Cerebellar cortex (tissue), 1 donor: ENCODE results near the gene FUT7.
"Not testable (repeated sequence)": the region's sequence is repeated elsewhere in the genome, so short reads cannot be mapped to it uniquely, and the experiment has no call there.

ENCODE experiments used
- DNase-seq: peaks from one replicate; pipeline ENCODE4 v3.0.0-alpha.2; 2015; ENCODE audit warnings: low spot score

The FUT7 gene

DNA sequence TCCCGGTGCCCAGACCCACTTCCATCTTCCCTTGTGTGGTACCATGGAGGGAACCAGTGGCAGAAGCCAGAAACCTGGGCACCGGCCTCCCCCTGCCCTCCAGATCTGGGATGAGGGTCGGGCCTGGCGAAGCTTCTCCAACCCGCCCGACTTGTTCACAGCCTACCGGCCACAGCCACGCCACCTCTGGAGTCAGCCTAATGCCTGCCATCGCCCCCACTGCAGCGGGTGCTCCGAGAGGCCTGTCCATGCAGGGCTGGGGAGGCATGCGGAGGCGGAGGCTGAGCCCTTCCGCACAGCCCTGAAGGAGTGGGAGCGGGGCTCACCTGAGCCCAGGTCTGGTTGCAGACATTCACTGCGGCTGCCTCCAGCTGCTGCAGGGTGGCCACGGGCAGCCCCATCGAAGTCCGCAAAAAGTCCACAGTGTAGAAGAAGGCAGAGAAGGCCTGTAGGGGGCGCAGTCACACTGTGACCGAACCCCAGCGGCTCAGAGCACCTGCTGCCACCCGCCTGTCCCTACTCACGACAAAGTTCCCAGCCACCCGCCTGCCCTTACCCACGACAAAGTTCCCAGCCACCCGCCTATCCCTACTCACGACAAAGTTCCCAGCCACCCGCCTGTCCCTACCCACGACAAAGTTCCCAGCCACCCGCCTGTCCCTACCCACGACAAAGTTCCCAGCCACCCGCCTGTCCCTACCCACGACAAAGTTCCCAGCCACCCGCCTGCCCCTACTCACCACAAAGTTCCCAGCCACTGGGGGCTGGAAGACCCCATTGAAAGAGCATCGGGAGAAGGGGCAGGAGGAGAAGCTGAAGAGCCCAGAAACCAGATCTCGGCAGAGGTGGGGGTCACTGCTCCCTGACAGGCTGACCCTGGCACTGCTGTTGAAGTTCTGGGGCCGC is 17.9 kb upstream of the FUT7 start:
- peak; percentile 69 for DNase-seq

DNA sequence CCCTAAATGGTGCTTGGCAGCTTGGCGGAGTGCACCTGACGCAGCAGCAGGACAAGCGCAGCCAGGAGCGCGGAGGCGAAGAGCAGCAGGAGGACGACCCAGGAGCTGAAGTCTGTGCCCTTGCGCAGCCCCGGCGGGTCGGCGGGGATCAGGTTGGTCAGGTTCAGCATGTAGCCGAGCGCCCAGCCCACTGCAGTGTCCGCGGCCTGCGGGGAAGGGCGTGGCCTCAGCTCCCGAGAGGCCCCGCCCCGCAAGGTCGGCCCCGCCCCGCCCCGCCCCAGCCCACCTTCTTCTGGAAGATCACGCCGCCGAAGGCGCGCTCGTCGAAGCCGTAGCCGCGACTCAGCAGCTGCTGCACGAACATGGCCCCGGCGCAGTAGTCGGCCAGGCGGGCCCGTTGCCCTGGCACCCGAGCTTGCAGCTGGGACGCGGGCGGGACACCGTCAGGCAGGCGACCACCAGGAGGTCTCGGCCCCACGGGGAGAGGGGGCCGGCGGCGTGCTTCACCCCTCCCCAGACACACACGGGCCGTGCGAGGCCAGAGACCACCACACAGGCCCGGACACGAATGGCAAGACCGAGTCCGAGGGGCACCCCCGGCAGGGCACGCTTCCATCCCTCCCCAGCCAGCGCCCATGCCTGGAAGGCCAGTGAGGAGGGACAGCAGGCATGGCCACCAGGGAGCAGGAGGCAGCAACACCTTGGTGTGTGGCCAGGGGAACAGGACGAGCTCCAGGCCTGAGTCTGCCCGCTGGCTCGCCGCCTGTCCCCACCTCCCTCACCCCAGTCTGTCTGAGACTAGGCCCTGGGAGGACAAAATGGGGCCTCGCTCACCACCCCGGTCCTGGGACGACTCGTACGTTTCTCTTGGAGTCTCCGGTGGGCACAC is 17.0 kb upstream of the FUT7 start:
- DNase-seq, result peak; percentile 77

DNA sequence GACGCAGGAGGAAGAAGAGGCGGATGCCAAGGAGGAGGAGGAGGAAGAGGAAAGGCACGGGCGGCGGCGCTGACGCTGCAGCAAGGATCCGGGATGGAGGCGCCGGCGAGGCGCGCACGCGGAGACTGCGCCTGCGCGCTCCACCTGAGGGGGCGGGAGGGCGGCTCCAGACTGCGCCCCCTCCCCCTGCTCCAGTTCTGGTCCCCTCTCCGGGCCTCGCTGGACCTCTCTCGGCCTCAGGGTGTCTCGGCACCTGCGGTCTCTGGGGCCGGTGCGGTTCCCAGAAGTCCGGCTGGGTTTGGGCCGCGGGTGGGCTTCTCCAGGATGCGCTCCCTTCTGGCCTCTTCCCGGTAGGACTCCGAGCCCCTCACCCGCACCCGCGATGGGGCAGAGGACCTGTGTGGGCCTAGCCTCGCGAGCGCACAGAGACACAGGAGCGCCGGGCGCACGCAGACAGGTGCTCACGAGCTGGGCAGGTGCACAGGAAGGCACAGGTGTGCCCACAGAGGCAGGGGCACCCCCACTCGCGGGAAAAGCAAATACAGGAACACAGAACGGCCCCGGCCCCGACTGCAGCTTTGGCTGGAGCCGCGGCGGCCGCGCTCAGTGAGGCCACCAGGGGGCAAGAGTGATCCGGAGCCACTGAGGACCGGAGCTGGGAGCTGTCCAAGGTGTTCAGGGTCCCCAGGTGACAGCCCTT is 14.3 kb upstream of the FUT7 start, which contains the start of gene NPDC1:
NPDC1 (minus strand) TSS at position 90 of the 700 bp plus-strand sequence. CDS start 188 bp downstream, outside the sequence.
- DNase-seq, result peak; percentile 79

DNA sequence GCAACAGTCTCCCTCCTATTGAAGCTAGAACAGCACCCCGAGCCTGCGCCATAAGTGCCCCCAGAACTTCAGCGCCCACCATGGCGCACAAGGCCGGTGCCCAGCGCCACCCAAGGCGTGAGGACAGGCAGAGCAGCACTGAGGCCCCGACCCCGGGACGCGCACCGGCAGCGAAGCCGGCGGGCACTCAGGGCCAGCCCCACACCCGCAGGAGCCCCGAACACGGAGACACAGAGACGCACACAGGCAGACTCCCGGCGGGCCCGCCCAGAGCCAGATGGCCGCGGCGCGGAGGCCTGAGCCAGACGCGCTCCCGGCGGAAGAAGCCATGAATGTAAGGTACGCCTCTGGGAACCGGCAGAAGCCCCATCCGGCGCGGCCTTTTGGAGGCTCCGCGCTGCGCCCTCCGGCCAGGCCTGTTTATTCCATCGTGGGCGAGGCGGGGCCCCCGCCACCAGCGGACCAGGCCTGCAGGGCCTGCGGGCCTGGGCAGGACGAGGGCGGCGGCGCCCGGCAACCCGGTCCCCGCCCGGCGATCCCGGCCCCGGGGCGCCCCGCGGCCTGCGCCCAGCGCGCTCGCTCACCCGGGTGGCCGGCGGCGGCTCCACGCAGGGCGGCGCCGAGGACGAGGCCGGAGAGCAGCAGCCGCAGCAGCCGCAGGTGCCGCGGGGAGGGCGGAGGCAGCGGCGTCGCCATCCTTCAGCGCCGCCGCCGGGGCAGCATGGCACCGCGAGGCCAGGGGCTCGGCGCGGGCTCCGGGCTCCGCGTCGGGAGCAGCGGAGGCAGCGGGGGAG is 13.6 kb upstream of the FUT7 start:
- DNase-seq, result peak; percentile 62

DNA sequence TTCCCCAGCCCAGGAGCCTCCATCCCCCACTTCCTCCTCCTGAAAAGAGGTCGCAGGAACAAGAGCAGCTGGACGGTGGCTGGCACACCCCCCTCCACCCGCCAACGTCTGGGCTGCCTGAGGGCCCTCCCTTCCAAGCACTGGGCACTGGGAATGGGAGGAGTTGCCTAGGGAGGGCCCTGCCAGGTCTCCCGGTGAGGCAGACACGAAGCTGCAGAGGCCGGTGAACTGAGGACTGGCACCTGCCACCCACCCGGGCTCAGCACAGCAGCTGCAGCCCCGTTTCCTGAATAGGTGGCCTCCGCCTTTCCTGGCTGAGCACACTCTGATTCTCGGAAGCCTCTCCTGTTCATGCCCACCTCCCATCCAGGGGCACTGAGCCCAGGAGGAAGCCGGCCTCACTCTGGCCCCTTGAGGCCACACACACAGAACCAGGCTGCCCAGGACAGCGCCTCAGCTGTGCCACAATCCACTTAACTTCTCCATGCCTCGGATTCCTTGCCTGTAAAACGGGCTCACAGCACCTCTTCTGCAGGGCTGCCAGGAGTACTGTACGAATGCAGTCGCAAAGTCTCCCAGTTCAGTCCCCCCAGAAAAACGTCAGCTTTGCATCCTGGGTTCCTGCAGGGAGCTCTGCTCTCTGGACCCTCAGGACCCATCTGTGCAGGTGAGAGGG is 12.8 kb upstream of the FUT7 start:
- no peak for DNase-seq

DNA sequence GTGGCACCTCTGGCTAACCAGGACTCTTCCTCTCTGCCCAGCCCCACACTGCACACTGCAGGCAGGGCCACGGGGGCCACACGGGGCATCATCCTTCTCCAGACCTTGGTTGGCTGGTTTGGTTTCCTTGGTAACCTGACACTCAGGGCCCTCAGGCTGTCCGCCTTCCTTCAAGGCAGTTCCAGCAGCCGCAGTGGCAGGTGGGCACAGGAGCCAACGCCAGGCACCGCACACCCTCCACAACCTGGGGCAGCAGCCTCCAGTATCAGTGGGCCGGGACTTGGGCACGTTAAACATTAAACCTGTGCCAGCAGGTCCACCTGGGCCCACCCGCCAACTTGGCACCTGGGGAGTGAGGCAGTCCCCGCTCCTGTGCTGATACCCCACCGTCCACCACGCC is 12.1 kb upstream of the FUT7 start:
- DNase-seq, result no peak

DNA sequence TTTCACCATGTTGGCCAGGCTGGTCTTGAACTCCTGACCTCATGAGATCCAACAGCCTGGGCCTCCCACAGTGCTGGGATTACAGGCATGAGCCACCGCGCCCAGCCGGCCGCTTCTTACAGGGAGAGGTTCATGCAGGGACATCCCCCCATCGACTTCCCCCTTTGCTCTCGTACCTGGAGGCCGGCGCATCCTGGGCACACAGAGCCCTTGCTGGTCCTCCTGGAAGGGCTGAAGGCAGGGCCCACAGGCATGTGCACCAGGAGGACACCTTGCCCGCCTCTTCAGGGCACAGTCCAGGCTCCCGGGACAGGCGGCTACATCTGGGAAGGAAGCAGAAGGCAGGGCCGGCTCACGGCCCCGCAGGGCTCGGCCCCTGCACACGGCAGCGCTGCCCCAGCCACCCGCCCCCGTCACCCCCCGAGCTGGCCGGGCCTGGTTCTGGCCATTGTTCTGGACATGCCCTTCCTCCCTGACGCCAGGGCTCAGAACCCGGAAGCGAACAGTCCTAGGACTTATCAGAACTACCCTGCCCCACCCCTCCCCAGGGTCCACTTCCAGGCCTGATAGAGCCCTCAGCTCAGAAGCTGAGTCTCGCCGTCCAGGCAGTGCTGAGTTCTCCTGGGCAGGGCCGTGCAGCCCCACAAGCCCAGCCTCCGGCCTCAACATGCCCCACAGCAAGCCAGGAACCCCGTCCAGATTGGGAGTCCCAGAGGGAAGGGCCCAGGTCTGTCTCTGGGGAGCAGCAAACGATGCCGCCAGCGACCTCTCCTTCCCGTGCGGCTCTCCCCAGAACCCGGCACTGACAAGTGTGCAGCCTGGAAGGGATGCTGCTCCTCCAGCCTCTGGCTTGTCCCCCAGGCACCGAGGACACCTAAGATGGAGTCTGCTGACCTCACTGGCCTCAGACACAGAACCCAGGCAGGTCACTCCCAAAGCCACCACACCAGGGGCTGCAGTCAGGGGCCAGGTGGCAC is 11.2 kb upstream of the FUT7 start:
- no peak for DNase-seq

DNA sequence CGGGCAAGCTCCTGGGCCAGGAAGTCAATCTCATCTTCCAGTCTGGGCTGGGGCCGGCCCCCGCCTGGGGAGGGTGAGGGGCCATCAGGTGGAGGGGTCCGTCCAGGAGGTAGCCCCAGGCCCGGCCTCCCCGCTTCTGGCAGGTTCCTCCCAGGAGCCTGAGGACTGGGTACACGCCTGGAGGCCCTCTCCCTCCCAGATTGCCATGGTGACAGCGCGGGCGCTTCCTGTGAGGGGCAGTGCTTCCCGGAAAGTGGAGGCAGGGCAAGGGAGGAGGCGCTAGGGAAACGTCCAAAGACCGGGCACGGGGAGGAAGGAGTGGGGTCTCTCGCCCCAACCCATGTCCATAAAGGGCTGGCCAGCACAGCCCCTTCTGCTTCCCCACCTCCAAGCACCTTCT is 9.2 kb upstream of the FUT7 start:
- DNase-seq, result no peak

DNA sequence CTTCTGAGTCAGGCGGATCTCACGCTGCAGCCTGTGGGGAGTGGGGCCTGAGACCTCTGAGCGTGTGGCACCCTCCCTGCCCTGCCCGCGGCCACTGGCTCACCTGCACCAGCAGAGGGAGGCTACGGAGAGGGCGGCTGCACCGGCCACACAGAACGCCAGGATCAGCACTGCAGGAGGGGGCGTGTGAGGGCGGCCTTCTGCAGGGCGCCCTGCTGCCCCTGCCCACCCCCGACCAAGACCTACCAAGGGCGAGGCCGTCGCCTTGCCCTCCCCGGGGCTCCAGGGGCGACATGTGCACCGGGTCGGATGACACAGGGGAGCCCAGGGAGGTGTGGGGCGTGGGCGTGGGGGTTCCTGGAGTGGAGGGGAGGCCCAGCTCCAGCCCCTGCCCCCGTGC is 8.7 kb upstream of the FUT7 start:
- no peak for DNase-seq

DNA sequence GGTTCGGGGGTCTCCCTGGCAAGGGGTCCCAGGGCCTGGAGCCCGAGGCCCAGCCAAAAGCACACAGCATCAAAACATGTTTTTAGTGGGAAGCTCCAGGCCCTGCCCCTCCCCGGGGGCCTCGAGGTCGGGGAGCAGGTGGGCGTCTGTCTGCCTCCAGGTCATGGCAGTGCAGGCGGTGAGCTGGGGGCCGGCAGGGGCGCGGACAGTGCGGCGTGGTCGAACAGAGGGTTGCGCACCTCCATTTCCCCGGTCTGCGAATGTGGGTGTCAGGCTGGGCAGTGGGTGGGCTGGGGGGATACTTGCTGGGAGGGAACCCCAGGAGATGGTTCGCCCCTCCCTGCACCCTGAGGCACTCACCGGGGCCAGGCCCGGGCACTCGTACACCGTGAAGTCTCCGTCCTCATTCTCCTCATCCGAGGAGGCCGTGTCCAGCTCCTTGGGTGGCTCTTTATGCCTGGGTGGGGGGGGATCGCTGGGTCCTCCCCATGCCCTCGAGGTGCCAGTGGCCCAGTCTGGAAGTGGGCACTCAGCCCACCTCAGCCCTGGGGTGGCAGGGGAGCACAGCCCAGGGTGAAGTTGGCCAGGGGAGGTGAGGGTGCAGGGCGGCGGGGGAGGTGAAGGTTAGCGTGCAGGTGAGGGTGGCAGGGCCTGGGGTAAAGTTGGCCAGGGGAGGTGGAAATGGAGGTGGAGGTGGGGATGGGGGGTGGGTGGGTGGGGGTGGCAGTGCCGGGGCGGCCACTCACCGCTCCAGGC is 7.9 kb upstream of the FUT7 start:
- no peak for DNase-seq

DNA sequence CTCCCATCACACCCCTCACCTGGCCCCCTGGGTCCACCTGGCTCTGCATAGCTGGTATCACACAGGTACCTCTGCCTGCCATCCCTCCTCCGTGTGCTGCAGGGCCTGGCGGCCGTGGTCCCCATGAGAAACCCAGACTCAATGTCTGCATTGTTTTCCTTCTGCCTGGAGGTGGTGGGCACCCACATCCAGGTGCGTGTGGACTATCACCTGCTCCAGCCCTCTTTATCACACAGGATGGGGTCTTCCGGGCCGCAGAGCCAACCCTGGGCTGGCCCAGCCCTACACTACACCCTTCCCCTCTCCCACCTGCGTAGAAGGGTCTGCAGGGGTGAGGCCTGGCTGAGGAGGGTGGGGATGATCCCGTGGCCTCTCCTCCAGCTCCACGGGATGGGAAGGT is 7.0 kb upstream of the FUT7 start:
- no peak for DNase-seq

DNA sequence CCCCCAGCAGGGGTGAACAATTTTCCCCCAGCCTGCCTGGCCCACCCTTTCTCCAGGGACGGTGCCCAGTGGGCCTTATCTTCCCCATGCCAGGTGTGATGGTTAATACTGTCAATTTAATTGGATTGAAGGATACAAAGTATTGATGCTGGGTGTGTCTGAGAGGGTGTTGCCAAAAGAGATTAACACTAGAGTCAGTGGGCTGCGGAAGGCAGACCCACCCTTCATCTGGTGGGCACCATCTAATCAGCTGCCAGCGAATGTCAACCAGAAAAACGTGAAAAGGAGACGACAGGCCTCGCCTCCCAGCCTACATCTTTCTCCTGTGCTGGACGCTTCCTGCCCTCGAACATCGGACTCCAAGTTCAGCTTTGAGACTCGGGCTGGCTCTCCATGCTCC is 5.6 kb upstream of the FUT7 start:
- no peak for DNase-seq

DNA sequence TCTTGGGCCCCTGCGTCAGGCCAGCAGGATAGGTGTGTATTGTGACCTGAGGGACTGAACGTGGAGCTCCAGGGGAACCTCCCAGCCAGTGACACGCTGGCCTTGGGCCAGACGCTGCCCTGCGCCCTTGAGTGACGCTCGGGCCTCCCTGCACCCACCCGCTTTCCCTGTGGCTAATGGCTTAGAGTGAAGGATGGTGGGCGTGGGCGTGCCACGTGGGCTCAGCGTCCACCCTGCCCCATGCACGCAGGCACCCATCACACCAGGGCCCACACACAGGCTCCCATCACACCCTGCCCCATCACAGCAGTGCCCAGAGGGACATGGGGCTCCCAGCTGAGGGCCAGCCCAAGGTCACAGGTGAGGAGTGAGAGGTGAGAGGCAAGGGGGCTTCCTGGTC is 5.1 kb upstream of the FUT7 start:
- DNase-seq, result no peak

DNA sequence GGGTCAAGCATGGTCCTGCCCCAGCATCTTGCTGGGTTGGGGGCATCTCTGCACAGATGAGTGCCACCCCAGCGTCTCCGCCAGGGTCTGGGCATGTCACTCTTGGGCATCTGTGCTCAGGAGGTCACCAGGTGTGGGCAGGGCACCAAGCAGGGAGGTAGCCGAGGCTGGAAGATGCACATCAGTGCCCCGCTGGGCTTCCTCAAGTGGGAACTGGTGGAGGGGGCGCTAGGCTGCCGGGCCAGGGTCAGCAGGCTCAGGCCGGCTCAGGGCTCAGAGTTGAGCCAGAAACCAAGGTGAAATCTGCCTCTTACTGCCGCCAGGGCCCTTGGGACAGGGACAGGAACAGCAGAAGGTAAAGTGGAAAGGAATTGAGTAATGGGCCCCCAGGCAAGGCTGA is 4.0 kb upstream of the FUT7 start:
- no peak for DNase-seq

DNA sequence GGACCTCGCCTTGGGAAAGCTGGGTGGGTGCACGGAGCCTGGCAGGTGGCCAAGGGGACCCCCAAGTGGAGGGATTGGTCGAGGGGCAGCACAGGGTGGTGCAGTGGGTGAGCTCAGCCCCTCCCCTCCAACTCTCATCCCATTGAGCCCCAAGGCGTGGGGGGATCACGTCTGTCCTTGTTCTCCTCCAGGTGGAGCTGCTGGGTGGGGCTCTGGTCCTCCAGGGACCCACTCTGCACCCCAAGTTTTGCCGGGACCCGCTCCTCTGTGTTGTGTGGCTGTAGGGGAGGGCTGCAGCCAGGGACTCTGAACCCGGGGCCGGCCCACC is 3.6 kb upstream of the FUT7 start:
- no peak for DNase-seq

DNA sequence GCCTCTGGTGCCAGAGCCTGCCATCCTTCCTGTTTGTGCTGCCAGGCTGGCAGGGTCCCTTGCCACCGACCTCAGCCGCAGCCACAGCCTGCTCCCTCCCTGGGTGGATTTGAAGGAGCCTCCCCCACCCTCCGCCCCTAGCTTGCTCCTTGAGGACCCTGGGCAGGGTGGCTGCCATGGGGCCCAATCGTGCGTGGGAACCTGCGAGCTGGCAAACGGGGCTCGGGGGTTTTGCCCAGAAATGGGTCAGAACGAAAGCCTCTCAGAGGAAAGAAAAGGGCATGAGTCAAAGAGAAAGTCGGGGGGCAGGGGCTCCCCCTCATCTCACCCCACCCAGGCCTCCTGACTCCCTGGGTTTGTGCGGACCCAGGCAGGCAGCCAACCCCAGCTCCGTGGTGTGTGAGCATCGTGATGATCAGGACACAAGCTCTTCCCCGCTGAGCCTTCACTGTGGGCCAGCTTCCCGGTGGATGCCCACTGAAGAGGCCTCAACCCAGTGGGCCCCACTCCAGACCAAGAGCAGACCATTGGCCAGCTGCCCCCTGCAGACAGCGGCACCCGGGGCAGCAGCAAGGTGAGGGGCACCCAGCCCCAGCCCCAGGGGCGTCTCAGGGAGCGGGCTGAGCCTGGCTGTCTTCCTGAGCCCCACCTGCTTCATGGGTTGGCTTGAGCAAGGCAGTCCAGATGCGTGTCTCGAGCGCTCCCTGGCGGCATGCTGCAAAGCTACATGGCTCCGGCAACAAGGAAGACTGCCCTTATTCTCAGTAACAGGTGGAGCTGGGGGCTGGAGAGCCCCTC is 3.0 kb upstream of the FUT7 start:
- peak; percentile 94 for DNase-seq

DNA sequence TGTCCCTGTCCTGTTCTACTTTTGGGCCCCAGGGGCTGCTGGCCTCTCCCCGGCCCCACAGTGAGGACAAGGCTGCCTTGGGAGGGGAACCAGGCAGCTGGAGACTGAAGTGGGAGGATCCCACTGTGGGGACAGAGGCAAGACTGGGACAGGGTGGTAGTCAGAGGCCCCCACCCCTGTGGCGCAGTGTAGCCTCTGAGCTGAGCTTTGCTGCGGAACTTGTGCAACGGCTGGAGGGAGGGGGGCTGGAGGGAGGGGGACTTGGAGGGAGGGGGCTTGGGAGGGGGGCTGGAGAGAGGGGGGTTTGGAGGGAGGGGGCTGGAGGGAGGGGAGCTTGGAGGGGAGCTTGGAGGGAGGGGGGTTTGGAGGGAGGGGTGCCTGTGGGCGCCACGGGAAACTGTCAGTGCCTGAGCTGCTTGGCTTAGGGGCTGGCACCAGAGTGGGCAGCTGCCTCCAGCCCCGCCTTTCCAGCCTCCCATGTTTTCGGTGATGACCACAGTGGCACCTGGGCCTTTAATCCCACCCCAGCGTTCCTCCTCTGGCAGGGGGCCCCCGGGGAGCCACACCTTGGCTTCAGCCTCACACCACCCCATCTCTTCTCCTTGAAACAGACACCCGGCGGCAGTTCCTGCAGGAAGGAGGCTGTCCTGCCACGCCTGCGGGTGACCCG is 2.3 kb upstream of the FUT7 start:
- no peak for DNase-seq

DNA sequence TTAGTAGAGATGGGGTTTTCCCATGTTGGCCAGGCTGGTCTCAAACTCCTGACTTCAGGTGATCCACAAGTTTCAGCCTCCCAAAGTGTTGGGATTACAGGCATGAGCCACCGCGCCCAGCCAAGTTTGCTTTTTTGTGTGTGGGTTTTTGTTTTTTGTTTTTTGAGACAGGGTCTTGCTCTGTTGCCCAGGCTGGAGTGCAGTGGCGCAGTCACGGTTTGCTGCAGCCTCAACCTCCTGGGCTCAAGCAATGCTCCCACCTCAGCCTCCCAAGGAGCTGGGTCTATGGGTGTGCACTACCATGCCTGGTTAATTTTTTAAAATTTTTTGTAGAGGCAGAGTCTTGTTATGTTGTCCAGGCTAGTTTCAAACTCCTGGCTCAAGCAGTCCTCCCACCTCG is 1.6 kb upstream of the FUT7 start:
- not testable (repeated sequence) for DNase-seq
